C4-2B (cell line): ENCODE results near the gene C22orf39.

Source experiments
- H3K27ac ChIP-seq: fragments of 450-650 bp; 2 replicates; pipeline ENCODE4 v1.5.1; 2017
- ZFX ChIP-seq: fragments of 450-650 bp; IDR thresholded peaks from 2 replicates; pipeline ENCODE4 v1.6.1; 2017
- TF ChIP-seq, protein P1 (sequence below): fragments of 450-650 bp; conservative IDR thresholded peaks from 2 replicates; pipeline ENCODE4 v1.5.1; 2017; ENCODE audit warnings: mild to moderate bottlenecking

The C22orf39 gene

DNA sequence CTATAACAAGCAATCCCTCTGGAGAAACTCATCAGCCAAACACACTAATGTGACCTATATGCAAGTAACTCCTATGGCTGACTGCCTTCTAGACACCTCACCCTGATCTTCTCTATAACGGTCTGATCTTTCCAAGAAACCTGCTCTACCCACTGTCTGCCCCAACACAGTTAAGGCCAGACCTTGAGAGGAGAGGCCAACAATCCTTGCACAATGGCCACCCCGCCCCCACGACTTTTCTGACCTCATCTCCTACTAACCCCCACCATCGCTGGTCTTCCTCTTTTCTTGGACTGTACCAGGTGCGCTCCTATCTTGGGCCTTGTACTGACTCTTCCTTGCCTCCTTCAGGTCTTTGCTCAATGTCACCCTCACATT, 28.4 kb downstream of the C22orf39 start:
- no peak overlapping the region for H3K27ac ChIP-seq
- no peak for TF ChIP-seq ZFX
- TF ChIP-seq, protein P1, sequence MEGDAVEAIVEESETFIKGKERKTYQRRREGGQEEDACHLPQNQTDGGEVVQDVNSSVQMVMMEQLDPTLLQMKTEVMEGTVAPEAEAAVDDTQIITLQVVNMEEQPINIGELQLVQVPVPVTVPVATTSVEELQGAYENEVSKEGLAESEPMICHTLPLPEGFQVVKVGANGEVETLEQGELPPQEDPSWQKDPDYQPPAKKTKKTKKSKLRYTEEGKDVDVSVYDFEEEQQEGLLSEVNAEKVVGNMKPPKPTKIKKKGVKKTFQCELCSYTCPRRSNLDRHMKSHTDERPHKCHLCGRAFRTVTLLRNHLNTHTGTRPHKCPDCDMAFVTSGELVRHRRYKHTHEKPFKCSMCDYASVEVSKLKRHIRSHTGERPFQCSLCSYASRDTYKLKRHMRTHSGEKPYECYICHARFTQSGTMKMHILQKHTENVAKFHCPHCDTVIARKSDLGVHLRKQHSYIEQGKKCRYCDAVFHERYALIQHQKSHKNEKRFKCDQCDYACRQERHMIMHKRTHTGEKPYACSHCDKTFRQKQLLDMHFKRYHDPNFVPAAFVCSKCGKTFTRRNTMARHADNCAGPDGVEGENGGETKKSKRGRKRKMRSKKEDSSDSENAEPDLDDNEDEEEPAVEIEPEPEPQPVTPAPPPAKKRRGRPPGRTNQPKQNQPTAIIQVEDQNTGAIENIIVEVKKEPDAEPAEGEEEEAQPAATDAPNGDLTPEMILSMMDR: no peak

DNA sequence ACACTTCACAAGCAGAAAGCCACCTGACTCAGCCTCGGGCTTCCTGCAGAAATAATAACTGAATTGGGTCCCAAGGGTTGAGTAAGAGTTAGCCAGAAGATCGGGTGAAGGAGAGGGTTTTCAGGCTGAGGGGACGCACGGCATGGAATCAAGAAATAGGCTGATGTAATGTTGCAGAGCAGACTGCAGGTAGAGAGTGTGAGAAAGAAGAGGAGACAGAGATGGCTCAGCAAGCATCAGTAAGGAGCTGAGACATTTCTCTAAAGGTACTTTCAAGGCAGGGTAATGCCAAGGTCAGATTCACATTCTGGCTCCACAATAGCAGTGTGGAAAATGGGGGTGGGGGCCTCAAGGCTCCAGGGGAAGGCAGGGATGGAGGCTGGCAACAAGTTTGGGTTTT, 34.6 kb downstream of the C22orf39 start:
- TF ChIP-seq, protein P1: no peak
- TF ChIP-seq ZFX: no peak
- no peak overlapping the region for H3K27ac ChIP-seq

DNA sequence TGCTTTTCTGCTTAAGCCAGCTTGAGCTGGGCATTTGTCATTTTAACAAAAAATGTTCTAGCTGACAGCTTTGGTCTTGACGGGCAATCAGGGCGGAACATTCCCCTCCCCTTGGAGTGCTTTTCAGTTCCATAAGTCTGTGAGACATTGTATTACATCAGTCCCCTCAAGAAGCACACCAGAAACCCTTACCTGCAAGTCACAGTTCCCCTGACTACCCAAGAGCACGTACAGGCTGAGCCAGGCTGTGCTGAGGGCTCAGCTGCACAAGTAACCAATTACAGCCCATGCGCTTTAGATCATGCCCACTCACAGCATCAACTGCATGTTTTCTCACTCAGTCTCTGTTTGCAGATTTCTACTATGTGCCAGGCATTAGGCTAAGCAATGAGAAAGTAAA, 35.0 kb downstream of the C22orf39 start:
- no peak for TF ChIP-seq ZFX
- TF ChIP-seq, protein P1: no peak
- no peak overlapping the region for H3K27ac ChIP-seq

DNA sequence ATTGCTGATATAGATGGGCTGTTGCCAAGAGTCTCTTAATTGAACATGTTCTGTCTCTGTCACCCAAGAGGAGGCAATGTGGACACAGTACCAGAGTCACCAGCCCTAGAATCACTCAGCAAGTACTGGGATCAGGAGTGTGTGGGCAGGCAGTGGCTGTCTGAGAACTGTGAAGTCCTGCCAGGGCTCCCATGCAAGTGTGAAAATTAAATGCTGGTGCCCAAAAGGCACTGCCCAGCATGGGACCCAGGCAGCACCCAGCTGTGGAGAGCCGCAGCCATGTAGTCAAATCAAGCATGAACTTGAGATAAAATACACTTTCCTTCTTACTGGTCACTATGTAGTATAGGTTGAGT, 35.8 kb downstream of the C22orf39 start:
- no peak for TF ChIP-seq ZFX
- TF ChIP-seq, protein P1: no peak

DNA sequence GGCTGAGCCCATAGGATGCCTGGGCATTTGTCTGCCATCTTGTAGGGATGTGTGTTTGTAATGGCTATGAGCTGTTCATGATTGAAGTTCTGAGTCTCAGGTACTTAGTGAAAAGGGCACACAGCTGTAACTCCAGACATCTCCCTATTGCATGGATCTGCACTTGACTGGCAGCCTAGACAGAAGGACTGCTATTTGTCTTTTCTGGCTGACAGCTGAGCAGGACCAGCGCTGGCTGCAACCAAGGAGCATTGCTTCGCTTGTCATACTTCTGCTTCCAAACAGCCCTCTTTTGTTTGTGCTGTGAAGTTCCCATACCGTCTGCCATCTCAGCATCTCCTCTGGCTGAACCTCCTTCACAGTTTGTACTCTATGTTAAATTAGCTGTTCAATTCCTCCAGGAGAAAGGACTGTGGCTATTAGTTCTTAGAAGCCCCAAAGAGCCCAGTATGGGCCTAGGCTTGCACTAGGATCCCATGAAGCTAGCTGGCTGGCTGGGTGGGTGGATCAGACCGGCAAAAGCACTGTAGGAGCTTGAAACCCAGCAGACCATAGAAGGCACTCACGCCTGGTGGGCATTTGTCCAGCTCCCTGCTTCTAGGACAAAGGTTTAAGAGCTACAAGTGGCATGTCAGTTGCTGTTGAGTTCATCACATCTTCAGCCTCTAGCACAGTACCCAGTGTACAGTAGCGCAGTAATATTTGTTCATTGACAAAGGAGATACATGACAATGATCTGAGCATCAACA, 36.4 kb downstream of the C22orf39 start:
- no peak for TF ChIP-seq ZFX
- TF ChIP-seq, protein P1: no peak
- H3K27ac ChIP-seq: no peak overlapping the region

More for the DNA sequence above, 35.8 kb downstream of the C22orf39 start:
- no peak overlapping the region for H3K27ac ChIP-seq

DNA sequence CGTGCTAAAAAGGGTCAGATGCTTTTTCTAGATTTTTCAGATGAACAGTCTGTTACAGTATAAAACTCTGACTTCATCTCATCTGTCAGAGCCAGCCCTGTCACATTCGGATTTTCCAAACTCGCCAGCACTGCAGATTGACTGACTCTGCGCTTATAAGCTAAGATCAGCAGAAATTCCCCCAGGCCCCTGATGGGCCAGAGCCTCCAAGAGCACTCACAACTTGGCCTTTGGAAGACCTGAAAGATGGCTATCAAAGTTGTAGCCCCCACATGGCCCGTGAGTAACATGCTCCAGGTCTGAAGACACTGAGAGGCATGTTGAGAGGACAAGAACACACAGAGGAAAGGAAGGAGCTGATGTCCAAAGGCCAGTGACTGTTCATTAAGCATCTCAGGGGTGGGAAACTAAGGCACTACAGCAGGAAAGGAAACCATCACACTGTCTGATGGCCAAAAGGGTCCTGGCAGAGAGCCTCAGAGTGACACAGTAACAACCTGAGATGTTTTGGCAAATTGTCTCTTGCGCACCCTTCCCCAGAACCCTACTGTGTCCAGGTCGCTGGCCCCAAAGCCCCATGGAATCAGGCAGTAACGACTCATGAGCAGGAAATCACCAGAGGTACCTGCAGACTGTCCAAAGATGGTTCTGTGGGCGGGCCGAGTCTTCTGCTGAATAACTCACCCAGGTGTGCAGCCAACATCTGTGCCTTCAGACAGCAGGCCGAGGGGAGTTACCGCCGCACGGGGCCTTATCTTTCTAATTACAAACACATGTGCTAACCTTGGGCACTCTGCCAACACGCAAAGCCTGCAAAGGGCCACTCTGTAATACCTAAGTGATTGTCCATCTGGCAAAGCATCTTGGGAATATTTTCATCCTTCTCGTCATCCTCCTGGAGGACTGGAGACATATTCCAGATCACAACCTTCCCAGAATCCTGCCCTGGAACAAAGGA, 39.6 kb downstream of the C22orf39 start:
- no peak overlapping the region for H3K27ac ChIP-seq
- TF ChIP-seq, protein P1: no peak
- no peak for TF ChIP-seq ZFX

DNA sequence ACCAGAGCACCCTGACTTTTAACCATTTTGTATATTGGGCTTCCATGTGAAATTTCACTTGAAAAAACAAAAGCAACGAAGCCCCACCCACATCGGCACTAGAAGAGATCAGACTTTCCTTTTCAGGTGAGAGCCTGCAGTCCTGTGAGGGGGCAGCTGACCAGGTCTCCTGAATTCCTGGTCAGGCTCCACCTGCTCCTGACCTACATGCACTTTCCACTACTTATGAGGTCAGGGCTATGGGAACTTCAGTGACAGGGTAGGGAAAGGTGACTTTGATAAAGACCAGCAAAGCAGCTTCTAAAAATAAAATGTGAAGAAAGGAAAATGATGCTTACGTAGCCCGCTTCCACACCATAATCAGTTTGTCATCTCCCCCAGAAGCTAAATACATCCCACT, 40.7 kb downstream of the C22orf39 start:
- no peak for TF ChIP-seq ZFX
- TF ChIP-seq, protein P1: no peak

More for the DNA sequence above, 40.7 kb downstream of the C22orf39 start:
- no peak overlapping the region for H3K27ac ChIP-seq
